NAMALWA (cell line): ENCODE data around the gene MAP3K7.
A peak's percentile ranks its signal among the peaks of the same experiment; 100 is the strongest.

Experiments
- DNase-seq: peaks from one replicate; pipeline ENCODE4 v3.0.0-alpha.2; 2015; ENCODE audit warnings: low spot score

The MAP3K7 gene

DNA sequence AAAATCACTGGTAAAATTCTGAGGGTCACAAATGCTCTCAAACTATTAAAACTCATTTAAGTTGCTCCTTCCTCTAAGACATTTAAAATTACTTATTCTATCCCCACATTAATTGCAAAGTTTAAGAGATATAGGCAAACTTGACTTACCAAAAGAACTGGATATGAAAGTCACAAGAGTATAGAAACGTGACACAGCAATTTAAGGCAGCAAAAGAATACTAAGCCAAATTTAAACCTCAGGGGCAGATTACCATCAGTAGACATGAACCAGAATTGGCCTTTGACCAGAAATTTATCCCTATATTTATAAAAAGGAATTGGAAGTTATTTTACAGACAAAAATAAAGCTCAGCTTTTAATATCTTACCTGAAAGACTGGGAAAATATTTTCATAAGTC is 56.0 kb downstream of the MAP3K7 start:
- no peak for DNase-seq

DNA sequence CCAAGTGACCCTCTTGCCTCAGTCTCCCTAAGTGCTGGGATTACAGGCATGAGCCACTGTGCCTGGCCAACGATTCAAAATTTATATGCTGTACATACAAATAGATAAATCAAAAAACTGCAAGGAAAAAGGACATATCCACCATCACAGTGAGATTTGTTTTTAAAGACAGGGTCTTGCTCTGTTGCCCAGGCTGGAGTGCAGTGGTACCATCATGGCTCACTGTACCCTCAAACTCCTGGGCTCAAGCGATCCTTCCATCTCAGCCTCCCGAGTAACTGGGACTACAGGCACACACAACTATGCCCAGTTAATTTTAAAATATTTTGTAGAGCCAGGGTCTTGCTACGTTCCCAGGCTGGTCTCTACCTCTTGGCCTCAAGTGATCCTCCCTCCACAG is 61.5 kb downstream of the MAP3K7 start:
- DNase-seq: no peak

DNA sequence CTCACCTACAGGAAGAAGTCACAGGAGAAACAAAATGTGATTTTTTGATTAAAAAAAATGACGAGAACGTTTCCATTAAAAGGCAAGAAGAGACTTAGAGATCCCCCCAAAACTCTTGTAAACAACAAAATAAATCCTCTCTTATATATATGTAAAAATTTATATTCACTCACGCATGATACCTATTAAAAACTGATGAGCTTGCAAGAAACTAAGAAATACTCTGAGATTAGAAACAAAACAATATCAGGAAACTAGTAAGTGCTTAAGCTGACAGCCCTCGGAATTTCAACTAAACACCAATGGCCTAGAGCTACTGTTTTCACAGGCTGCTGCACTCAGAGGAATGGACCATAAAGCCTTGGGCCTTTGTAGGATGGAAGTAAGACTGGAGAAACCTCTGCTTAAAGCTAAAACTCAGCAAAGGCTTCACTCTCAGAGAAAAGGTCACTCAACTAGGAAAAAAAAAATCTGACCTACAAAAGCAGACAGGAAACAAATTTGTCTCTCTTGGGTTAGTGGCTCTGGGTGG is 63.0 kb downstream of the MAP3K7 start:
- no peak for DNase-seq

DNA sequence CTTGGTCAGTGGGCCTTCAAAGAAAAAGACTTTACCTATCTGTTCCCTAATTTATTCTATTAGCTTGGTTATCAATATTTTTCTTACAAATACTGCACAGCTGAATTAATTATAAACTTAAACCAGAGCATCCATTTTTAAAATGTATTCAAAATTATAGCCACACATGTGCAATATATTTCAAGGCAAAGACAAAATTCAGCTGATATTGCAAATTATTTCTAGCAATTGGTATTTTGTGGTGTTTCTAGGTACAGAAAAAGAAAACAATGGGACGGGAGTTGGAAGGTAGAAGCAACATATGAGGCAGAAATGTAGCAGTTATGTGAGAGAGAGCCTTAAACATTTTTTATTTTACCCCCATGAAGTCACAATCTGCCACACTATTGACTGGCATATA is 64.9 kb downstream of the MAP3K7 start:
- DNase-seq: no peak

DNA sequence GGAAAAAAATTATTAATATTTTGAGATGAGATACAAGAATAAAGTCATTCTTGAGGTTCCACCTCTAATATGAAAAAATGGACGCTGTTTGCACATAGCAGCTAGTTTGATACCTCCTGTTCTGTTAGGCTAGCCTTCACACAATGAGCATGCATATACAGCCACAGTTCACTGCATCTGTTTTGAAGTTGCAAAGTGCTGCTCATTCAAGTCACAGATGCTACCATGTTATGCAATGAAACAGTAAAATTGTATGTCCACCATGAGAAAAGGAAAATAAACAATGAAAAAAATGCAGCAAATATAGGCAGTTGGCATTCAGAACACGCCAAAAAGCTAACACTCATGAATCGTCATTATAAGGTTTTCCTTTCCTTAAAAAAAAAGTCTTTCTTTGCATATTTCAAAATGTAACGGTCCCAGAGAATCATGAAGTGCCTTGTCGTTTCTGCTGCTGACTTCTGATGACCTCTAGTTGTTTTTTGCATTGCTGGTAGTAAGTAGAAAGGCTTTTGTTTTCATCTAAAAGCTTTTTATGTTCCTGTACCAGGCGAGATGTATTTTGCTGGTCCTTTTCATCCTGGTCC is 70.7 kb downstream of the MAP3K7 start:
- no peak for DNase-seq

DNA sequence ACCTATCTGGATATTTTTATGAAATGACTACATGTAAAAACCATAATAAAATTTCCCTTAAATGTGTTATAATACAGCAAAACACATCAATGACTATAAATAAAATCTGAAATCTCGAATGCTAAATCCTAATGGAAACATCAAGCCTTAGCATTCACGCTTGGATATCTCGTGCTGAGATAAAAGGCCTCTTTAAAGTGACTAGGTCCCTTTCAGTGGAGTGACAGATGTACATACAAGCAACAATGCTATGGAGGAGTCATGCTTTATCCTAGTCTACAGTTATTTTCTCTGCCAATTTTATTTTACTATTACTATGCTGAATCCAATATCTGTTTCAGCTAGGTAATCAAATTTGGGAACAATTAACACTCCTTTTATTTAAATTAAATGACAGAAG is 72.4 kb downstream of the MAP3K7 start:
- no peak for DNase-seq

DNA sequence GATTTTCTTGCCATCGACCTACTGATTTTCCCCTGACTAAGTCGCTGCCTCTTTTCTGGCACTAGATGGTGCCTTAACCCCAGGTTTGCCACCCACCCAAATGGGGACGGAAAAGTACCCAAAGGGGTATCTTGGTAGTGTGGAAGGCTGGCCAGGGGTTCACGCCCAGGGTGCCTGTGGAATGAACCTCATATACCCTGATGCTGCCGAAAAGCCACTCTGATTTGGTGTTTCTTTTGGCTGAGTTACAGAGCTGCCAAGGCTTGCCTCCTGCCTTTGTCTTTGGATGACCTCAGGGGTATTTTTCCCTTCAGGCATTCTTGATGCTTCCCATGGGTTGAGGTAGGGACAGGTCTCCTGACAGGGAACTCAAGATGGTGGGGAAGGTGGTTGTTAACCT is 78.1 kb downstream of the MAP3K7 start:
- DNase-seq: peak; percentile 44

DNA sequence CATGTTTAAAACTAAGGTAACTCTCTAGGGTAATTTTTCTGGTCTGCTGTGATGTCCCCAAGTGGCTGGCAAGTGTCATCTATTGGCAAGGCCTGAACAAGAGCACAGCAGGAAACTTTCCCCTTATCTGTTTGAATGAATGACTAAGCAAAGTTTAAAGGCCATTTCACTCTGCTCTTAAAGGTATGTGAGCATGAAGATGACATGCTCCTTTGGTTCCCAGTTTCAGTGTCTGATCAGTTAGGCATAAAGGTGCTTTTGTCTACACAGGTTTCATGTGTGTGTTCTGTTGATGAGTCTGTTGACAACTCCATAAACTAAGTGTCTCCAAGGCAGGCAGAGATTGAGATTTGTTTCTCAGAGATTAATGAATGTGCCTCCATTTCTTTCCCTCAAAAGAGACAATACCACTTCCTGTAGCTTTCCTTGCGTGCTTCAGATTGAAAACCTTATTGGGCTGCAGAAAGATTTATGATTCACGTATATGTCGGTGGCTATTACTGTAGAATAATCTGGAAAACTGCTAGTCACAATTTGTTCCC is 83.9 kb downstream of the MAP3K7 start:
- DNase-seq: peak; percentile 16

DNA sequence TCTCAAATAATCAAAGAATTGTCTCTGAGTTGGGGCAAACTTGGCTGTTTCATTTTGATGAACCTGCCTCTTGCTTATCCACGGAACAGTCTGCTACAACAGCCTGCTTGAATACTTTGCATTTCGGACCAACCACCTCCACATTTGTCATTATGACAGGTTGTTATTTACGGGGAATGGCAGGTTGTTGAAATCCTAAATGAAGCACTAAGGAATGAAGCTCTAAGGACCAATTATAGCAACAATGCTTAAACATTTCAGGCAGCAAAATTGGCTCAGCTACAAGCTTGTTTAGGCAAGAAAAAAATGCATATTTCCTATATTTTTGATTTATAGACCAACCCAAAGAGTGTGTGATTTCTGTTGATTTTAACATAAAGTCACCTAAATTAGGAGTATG is 84.5 kb downstream of the MAP3K7 start:
- no peak for DNase-seq

DNA sequence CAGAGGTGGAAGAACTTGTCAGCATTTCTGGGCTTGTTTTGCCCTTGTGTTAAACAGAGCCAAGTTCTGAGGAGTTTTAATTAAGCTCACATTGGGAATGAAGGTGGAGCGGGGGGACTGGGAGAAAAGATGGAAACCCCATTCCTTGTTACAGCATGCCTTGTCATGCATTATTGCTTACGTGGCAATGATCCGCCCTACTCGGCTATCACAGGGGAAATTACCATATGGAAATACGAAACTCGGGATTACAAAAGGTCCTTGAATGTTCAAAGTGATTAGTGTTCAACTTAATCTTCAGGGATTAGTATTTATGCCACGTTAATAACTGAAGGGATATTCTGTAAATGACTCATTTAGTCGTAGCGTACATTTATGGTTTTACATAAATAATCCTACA is 86.4 kb downstream of the MAP3K7 start:
- no peak for DNase-seq

DNA sequence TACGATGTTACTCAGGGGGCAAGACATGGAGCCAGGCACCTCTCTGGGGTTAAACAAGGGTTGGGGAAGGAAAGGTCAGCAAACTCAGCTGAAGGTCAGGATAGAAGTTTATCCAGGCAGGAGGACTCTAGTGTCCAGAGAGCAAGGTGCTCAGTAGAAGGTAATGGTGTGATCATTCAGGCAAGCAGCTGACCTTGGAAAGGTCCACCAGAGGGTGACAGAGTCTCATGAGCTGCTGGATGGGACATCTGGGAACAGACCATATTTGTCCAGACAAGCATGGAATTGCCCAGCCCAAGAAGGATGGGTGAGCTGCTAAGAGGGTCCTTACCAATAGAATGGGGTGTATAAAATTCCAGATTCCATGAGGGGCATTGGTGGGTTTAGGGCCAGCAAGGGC is 89.5 kb downstream of the MAP3K7 start:
- DNase-seq: no peak

DNA sequence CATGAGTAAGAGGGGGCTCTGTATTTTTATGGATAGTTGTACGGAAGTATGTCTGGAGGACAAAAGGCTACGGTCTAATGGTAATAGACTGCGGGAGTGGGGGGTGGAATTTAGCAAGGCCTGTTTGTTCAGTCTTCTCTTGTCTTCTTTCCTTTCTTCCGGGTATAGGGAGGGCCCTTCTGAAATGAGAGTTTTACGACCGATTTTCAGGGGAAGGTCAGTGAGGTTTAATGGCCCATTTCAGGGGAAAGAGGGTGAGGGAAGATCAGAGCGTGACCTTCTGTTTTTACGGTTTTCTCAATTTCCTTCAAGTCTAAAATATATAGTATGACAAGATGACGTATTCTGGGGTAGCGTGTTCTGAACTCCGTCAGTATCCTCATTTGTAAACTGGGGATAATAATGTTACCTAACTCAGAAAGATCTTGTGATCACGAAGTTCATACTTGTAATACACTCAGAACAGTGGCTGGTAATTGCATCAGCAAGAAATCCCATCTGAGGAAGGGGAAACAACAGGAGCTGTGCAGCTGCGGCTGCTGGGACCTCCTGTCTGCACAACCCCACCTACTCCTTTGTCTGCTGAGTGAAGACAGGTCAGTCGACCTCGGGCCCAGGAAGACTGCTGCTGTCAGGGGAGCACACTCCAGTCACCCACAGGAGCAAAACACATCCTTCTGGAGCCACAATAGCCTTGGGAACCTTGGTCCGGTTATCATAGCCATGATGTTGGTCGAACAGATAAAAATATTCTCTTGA is 90.4 kb downstream of the MAP3K7 start:
- no peak for DNase-seq

DNA sequence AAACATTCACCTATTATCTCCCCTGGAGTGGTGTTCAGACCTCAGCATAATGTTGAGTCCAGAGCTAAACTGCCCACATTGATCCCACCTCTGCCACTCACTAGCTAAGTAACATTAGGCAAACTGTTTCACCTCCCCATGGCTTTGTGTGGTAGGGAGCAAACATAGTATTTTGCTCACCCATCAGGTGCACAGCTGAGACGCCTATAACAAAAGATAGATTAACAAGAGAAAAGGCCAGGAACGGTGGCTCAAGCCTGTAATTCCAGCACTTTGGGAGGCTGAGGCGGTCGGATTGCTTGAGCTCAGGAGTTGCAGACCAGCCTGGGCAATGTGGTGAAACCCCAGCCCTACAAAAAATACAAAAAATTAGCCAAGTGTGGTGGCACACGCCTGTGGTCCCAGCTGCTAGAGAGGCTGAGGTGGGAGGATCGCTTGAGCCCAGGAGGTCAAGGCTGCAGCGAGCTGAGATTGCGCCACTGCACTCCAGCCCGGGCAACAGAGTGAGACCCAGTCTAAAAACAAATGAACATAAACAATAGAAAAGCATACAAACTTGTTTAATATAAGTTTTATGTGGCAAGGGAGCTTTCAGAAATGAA is 91.6 kb downstream of the MAP3K7 start:
- no peak for DNase-seq

DNA sequence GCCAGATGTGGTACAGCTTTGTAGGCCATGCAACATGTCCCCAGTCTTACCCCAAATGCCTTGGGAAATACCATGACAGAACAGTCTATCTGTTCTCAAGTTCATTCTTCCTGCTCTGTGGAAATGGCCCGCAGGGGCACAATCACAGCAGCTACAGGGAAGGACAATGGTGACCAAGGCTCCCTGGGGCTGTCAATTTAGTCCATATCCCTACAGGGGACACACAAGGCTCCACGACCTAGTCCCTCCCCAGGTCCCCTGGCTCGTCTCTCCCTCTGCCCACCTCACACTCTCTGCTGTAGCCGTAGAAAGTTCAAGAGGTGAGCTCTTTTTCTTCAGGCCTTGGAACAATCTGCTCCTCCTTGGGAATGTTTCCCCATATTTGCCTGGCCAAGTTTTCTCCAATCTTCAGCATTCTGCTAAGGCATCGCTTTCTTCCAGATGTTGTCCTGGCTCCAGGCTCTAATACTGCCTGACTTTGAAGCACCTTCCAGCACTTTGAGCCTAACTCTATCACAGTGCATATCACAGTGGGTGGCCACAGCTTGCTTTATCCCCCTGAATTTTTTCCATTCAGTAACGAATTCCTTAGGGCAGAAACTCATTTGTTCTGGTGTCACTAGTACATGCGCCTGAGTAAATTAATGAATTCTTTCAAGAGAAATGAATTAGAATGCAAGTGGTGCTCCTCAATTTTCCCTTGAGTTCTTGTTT is 92.6 kb downstream of the MAP3K7 start:
- no peak for DNase-seq

DNA sequence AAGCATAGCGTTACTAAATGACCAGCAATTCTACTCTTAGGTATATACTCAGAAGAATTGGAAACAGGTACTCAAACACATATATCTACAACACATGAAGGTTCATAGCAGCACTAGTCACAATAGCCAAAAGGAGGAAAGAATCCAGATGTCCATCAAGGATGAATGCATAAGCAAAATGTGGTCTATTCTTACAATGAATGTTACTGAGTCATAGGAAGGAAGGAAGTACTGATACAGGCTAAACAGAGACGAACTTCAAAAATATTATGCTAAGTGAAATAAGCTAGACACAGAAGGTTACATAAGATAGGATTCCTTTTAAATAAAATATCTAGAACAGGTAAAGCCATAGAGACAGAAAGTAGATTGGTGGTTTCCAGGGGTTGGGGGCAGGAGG is 93.5 kb downstream of the MAP3K7 start:
- DNase-seq: no peak

DNA sequence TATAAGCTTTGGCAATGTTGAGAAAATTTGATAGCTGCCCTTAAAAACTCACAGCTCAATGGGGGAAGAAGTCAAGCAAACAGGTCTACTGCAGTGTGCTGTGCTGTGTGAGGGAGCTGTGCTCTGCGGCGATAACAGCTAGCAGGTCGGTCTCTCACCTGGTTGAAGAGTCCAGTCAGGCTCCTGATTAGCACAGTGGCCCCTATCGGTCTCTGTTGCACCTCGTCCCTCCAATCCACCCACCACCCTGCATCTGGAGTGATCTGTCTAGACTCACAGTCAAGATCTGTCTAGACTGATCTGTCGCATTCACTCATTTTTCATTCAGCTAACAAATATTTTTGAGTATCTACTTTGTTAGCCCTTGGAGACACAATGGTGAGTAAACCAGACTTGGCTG is 94.1 kb downstream of the MAP3K7 start:
- DNase-seq: no peak

DNA sequence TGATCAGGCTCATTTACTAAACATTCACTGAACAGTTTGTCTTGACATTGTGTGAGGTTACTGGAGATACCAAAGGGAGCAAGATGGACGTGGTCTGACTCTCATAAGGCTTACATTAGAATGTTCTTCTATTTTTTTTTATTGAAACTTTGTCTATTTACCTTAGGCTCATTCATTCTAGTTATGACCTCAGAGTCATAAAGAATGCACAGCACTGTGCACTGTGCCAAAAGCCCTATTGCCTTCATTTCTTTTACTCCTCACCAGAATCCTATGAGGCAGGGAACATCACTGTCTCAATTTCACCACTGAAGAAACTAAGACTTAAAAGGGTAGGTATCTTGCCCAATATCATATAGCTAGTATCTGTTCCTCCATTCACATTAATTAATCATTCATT is 94.5 kb downstream of the MAP3K7 start:
- DNase-seq: no peak

DNA sequence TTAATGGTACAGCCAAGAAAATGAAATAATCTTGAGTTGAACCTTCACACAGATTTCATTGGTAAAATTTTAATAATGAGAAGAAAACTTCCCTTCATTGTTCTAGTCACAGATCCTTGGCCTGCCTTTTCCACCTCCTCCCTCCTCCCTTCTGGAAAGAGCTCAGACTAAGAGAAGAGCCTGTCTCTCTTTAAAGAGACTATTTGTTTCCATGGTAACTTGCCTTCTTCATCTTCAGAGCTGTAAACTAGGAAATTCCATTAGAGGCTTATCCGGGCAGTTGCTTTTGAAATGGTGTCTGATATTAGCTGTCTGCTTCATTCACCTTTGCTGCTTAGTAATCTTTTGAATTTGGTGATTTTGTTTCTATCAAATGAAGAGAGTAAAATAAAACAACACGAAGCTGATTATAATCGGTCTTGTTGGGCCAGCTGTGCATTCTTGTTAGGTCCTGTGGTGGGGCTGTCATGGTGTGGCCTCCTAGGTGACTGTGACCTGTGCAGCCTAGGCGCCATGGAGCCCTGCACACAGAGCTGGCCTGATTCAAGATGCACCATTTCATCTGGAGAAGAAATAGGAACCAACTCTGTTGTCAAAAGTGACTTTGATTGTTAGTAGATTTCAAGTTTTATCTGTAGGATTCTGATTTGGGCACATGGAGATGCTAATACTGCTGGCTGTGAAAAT is 96.7 kb downstream of the MAP3K7 start:
- DNase-seq: no peak

DNA sequence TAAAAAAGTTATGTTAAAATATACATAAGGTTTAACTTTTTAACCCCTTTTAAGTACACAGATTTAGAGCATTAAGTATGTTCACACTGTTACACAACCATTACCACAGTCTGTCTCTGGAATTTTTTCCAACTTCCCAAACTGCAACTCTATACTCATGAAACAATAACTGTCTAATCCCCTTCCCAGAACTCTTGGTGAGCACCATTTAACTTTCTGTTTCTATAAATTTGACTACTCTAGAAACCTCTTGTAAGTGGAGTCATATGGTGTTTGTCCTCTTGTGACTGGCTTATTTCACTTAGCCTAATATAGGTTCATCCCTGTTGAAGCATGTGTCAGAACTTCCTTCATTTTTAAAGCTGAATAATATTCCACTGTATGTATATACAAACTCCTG is 98.1 kb downstream of the MAP3K7 start:
- DNase-seq: no peak

DNA sequence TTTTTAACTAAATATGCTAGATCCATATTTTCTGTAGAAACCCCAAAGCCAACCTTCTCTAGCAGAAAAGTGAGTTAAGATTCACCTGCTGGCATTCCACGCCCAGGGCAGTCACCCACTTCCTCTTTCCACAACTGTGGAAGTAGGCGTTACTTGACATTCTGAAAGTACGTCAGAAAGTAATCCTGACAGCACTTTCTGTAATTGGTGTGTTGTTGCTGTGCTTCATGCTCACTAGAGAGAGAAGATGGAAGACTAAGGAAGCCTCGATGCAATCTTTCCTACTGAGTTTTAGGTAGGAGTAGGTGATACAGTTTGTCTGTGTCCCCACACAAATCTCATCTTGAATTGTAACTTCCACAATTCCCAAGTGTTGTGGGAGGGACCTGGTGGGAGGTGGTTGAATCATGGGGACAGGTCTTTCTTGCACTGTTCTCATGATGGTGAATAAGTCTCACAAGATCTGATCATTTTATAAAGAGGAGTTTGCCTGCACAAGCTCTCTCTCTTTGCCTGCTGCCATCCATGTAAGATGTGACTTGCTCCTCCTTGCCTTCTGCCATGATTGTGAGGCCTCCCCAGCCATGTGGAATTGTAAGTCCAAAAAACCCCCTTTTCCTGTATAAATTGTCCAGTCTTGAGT is 101.1 kb downstream of the MAP3K7 start:
- peak; percentile 33 for DNase-seq

DNA sequence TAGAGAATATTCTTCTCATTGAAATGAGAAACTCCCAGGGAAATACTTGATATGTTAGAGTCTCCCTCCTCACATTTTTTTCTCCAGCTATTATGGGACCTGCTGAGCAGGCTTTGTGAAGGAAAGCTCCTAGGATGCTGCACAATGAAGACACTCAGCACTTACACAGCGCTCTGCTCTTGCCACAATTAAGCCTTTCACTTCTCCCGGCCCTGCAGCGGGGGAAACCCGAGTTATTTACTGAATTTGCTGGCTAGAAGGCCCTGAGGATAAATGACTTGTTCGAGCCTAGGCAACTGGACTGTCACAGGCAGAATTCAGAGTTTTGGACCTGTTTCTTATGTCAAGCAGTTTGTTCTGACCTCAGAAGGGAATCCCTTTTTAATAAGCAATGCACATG is 102.0 kb downstream of the MAP3K7 start:
- no peak for DNase-seq
